ENCODE data around the gene MYO5A. TPM values are rescaled to one million over a fixed set of nuclear protein-coding genes. Genes with fewer than 3 reads are reported as not detected.

MYO5A gene
- total and polyA plus RNA-seq, 2 donors (not counting 1 experiment from before 2014, with no cell fraction given): 12.2 to 44.4 TPM

DNA sequence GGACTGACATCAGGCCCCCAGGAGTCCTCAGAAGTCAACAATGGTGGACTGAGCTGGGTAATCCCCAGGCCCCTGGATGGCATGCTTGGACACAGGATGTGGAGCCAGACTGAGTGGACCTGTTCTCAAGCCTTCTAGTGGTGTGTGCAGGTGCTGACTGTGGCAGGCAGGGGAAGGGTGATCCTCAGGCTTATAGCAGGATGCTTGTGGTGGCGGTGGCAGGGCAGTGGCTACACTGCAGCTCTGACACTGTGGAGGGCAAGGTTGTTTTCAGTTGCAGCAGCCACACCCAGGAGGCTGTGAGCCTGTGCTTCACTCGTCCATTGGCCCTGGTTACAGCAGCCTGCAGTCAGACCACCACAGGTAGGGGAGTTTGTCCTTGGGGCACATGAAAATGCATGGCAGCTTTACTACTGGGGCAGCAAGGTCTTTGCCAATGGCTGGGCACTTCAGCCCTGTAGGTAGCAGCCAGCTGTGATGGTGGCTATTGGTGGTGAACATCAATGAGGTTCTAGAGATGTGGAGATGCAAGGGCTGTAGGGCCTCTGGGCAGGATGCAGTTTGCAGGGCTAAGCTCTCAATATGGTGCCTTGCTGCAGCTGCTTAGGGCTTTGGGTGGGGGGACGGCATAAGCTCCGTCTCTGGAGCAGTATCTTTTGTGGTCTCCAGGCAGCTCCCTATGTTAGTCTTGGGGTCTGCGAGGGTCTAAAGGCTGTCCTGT, 17.5 kb upstream of the MYO5A start:
- H3K27ac ChIP-seq (ENCODE audit: low read length in 2 of 2): no peak overlapping the region
- ChIA-PET POLR2A (no interaction called here), CTCF (interaction anchor here (1.9 kb wide), 1 partner anchor 80 kb away, joined by 5 read pairs; no protein-coding TSS in a partner anchor)
- no peak overlapping the region for H2AFZ ChIP-seq (ENCODE audit: insufficient read depth, low read depth, low read length, poor library complexity, severe bottlenecking)
- no peaks in the 10 kb centered on the region for H3K79me2 ChIP-seq (ENCODE audit: control insufficient read depth, insufficient read depth, low read length)
- 89% methylated on average over 4 of the region's 5 CpGs for WGBS (ENCODE audit: insufficient coverage)
- no peak overlapping the region for H3K4me3 ChIP-seq (ENCODE audit: control extremely low read depth in 1 of 5, extremely low read depth in 1 of 5, insufficient read depth in 1 of 5, low read depth in 2 of 5, low read length in 4 of 5)
- no peak overlapping the region for H3K4me2 ChIP-seq (replicated peaks; ENCODE audit: low read depth, low read length, poor library complexity, severe bottlenecking)
- TF ChIP-seq, protein P1, sequence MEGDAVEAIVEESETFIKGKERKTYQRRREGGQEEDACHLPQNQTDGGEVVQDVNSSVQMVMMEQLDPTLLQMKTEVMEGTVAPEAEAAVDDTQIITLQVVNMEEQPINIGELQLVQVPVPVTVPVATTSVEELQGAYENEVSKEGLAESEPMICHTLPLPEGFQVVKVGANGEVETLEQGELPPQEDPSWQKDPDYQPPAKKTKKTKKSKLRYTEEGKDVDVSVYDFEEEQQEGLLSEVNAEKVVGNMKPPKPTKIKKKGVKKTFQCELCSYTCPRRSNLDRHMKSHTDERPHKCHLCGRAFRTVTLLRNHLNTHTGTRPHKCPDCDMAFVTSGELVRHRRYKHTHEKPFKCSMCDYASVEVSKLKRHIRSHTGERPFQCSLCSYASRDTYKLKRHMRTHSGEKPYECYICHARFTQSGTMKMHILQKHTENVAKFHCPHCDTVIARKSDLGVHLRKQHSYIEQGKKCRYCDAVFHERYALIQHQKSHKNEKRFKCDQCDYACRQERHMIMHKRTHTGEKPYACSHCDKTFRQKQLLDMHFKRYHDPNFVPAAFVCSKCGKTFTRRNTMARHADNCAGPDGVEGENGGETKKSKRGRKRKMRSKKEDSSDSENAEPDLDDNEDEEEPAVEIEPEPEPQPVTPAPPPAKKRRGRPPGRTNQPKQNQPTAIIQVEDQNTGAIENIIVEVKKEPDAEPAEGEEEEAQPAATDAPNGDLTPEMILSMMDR (IDR thresholded peaks at IDR 0.05): no peak
- TF ChIP-seq EZH2 (IDR thresholded peaks at IDR 0.05; ENCODE audit: borderline replicate concordance, insufficient read depth, low read depth, low read length, poor library complexity, severe bottlenecking): no peak
- no peak for DNase-seq
- Mint-ChIP-seq H3K4me1 (no peaks in the 10 kb centered on the region), H3K9me3 (ENCODE audit: insufficient read depth) (peaks cover 5% of the 10 kb centered on the region), H3K4me3 (no peak overlapping the region), H3K27ac (no peak overlapping the region), H3K27me3 (no peaks in the 10 kb centered on the region)
- peaks cover 1 to 34% of the 10 kb centered on the region in 2 experiments for H3K36me3 ChIP-seq (replicated peaks in 1 of 2; ENCODE audit: control extremely low read depth in 1 of 2, control insufficient read depth in 1 of 2, extremely low read depth in 1 of 2, insufficient read depth in 2 of 2, low read length in 1 of 2)
- H3K9ac ChIP-seq (ENCODE audit: low read length): no peak overlapping the region
- no peaks in the 10 kb centered on the region for H3K4me1 ChIP-seq (ENCODE audit: control insufficient read depth in 2 of 2, insufficient read depth in 2 of 2, low read length in 2 of 2)
- no peaks in the 10 kb centered on the region for H4K20me1 ChIP-seq (ENCODE audit: control insufficient read depth, insufficient read depth, low read length, poor library complexity, severe bottlenecking)
- no peaks in the 10 kb centered on the region for H3K27me3 ChIP-seq (replicated peaks in 1 of 4; ENCODE audit: control extremely low read depth in 1 of 4, control insufficient read depth in 3 of 4, insufficient read depth in 4 of 4, low read length in 3 of 4)
- H3K9me3 ChIP-seq (ENCODE audit: control extremely low read depth in 1 of 3, control insufficient read depth in 2 of 3, insufficient read depth in 1 of 3, low read length in 2 of 3): peaks cover 0 to 13% (median 4%) of the 10 kb centered on the region in 3 donors
- intact Hi-C loops (cut with micrococcal nuclease): no loop called here
- ATAC-seq (ENCODE audit: low read depth): no peak

DNA sequence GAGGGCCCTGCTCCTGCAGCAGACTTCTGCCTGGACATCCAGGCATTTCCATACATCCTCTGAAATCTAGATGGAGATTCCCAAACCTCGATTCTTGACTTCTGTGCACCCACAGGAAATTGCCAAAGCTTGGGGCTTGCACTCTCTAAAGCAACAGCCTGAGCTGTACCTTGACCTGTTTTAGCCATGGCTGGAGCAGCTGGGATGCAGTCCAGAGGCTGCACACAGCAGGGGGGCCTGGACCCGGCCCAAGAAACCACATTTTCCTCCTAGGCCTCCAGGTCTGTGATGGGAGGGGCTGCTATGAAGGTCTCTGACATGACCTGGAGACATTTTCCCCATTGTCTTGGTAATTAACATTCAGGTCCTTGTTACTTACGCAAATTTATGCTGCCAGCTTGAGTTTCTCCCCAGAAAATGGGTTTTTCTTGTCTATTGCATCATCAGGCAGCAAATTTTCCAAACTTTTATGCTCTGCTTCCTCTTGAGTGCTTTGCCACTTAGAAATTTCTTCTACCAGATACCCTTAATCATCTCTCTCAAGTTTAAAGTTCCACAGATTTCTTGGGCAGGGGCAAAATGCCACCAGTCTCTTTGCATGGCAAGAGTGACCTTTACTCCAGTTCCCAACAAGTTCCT, 11.8 kb upstream of the MYO5A start:
- no peak for TF ChIP-seq EZH2 (IDR thresholded peaks at IDR 0.05; ENCODE audit: borderline replicate concordance, insufficient read depth, low read depth, low read length, poor library complexity, severe bottlenecking)
- TF ChIP-seq, protein P1 (IDR thresholded peaks at IDR 0.05): no peak
- Histone ChIP-seq H3K36me3 (replicated peaks in 1 of 2; ENCODE audit: control extremely low read depth in 1 of 2, control insufficient read depth in 1 of 2, extremely low read depth in 1 of 2, insufficient read depth in 2 of 2, low read length in 1 of 2) (no peaks in the 10 kb centered on the region), H4K20me1 (ENCODE audit: control insufficient read depth, insufficient read depth, low read length, poor library complexity, severe bottlenecking) (no peaks in the 10 kb centered on the region), H3K9ac (ENCODE audit: low read length) (no peak overlapping the region), H2AFZ (ENCODE audit: insufficient read depth, low read depth, low read length, poor library complexity, severe bottlenecking) (no peak overlapping the region), H3K4me1 (ENCODE audit: control insufficient read depth in 2 of 2, insufficient read depth in 2 of 2, low read length in 2 of 2) (no peaks in the 10 kb centered on the region), H3K4me2 (replicated peaks; ENCODE audit: low read depth, low read length, poor library complexity, severe bottlenecking) (no peak overlapping the region), H3K27me3 (replicated peaks in 1 of 4; ENCODE audit: control extremely low read depth in 1 of 4, control insufficient read depth in 3 of 4, insufficient read depth in 4 of 4, low read length in 3 of 4) (no peaks in the 10 kb centered on the region), H3K79me2 (ENCODE audit: control insufficient read depth, insufficient read depth, low read length) (no peaks in the 10 kb centered on the region), H3K4me3 (ENCODE audit: control extremely low read depth in 1 of 5, extremely low read depth in 1 of 5, insufficient read depth in 1 of 5, low read depth in 2 of 5, low read length in 4 of 5) (no peak overlapping the region), H3K9me3 (ENCODE audit: control extremely low read depth in 1 of 3, control insufficient read depth in 2 of 3, insufficient read depth in 1 of 3, low read length in 2 of 3) (peaks cover 0 to 12% (median 0%) of the 10 kb centered on the region in 3 donors), H3K27ac (ENCODE audit: low read length in 2 of 2) (no peak overlapping the region)
- no peak for DNase-seq
- Mint-ChIP-seq H3K9me3 (ENCODE audit: insufficient read depth) (peaks cover 5% of the 10 kb centered on the region), H3K4me3 (no peak overlapping the region), H3K27ac (no peak overlapping the region), H3K27me3 (peaks cover 3% of the 10 kb centered on the region), H3K4me1 (no peaks in the 10 kb centered on the region)
- intact Hi-C loops (cut with micrococcal nuclease): no loop called here
- ChIA-PET CTCF (no interaction called here), POLR2A (no interaction called here)
- WGBS (ENCODE audit: insufficient coverage): 91% methylated on average over 3 of the region's 3 CpGs
- no peak for ATAC-seq (ENCODE audit: low read depth)

Data from B cell (primary cell).